ENCODE data around the gene GTF2B.
"Not testable (repeated sequence)": the region's sequence is repeated elsewhere in the genome, so short reads cannot be mapped to it uniquely, and the experiment has no call there.

The GTF2B gene

GRCh38 chr1:88888750-88889149 is 2.6 kb downstream of the GTF2B start:
- no peak overlapping the region for H2AFZ ChIP-seq (ENCODE audit: low read depth, low read length)
- no peaks in the 10 kb centered on the region for H3K9me3 ChIP-seq (ENCODE audit: insufficient read depth, low read length)
- no peak for TF ChIP-seq CTCF (IDR thresholded peaks at IDR 0.05; ENCODE audit: low read depth, low read length)
- no peak for TF ChIP-seq EZH2phosphoT487 (IDR thresholded peaks at IDR 0.05; ENCODE audit: low read depth)
- no peak overlapping the region for H3K27ac ChIP-seq (ENCODE audit: low read length)
- H3K36me3 ChIP-seq (replicated peaks; ENCODE audit: low read depth, low read length) = peaks cover 18% of the 10 kb centered on the region
- peaks cover 12% of the 10 kb centered on the region for H3K4me1 ChIP-seq (ENCODE audit: low read length)
- H3K4me3 ChIP-seq (ENCODE audit: low read length) = no peak overlapping the region
- H3K27me3 ChIP-seq (ENCODE audit: low read depth, low read length) = no peaks in the 10 kb centered on the region
- H3K4me2 ChIP-seq (ENCODE audit: low read length) = no peak overlapping the region
- no peak overlapping the region for H3K9ac ChIP-seq (ENCODE audit: low read length)
- peaks cover 12% of the 10 kb centered on the region for H4K20me1 ChIP-seq (ENCODE audit: insufficient read depth, low read length)
- peaks cover 40% of the 10 kb centered on the region for H3K79me2 ChIP-seq (ENCODE audit: low read length)

GRCh38 chr1:88885933-88886332 is 5.4 kb downstream of the GTF2B start:
- Histone ChIP-seq H4K20me1 (ENCODE audit: insufficient read depth, low read length) (peaks cover 12% of the 10 kb centered on the region), H2AFZ (ENCODE audit: low read depth, low read length) (no peak overlapping the region), H3K36me3 (replicated peaks; ENCODE audit: low read depth, low read length) (peaks cover 18% of the 10 kb centered on the region), H3K4me2 (ENCODE audit: low read length) (no peak overlapping the region), H3K9ac (ENCODE audit: low read length) (no peak overlapping the region), H3K27me3 (ENCODE audit: low read depth, low read length) (no peaks in the 10 kb centered on the region), H3K27ac (ENCODE audit: low read length) (no peak overlapping the region), H3K79me2 (ENCODE audit: low read length) (peaks cover 39% of the 10 kb centered on the region), H3K4me3 (ENCODE audit: low read length) (no peak overlapping the region), H3K4me1 (ENCODE audit: low read length) (peaks cover 7% of the 10 kb centered on the region), H3K9me3 (ENCODE audit: insufficient read depth, low read length) (no peaks in the 10 kb centered on the region)
- TF ChIP-seq EZH2phosphoT487 (IDR thresholded peaks at IDR 0.05; ENCODE audit: low read depth) = no peak
- TF ChIP-seq CTCF (IDR thresholded peaks at IDR 0.05; ENCODE audit: low read depth, low read length) = no peak

- no peaks in the 10 kb centered on the region for H3K9me3 ChIP-seq (ENCODE audit: insufficient read depth, low read length)
- H3K4me3 ChIP-seq (ENCODE audit: low read length) = no peak overlapping the region
- peaks cover 18% of the 10 kb centered on the region for H3K79me2 ChIP-seq (ENCODE audit: low read length)
- H3K4me2 ChIP-seq (ENCODE audit: low read length) = no peak overlapping the region
- no peak overlapping the region for H2AFZ ChIP-seq (ENCODE audit: low read depth, low read length)
- no peak overlapping the region for H3K9ac ChIP-seq (ENCODE audit: low read length)
- TF ChIP-seq CTCF (IDR thresholded peaks at IDR 0.05; ENCODE audit: low read depth, low read length) = no peak
- TF ChIP-seq EZH2phosphoT487 (IDR thresholded peaks at IDR 0.05; ENCODE audit: low read depth) = no peak
- no peaks in the 10 kb centered on the region for H3K27me3 ChIP-seq (ENCODE audit: low read depth, low read length)
- H4K20me1 ChIP-seq (ENCODE audit: insufficient read depth, low read length) = no peaks in the 10 kb centered on the region
- peaks cover 7% of the 10 kb centered on the region; the same call in 1 of the 2 replicates for H3K4me1 ChIP-seq (ENCODE audit: low read length)
- no peak overlapping the region for H3K27ac ChIP-seq (ENCODE audit: low read length)
- peaks cover 18% of the 10 kb centered on the region for H3K36me3 ChIP-seq (replicated peaks; ENCODE audit: low read depth, low read length)
Measured at GRCh38 chr1:88883156-88883555, 8.2 kb downstream of the GTF2B start.

- peaks cover 31% of the 10 kb centered on the region for H3K79me2 ChIP-seq (ENCODE audit: low read length)
- not testable (repeated sequence) for H3K4me3 ChIP-seq (ENCODE audit: low read length); H3K4me2 ChIP-seq (ENCODE audit: low read length); H3K27me3 ChIP-seq (ENCODE audit: low read depth, low read length); H3K36me3 ChIP-seq (replicated peaks; ENCODE audit: low read depth, low read length); H4K20me1 ChIP-seq (ENCODE audit: insufficient read depth, low read length); H3K9ac ChIP-seq (ENCODE audit: low read length); H2AFZ ChIP-seq (ENCODE audit: low read depth, low read length); H3K27ac ChIP-seq (ENCODE audit: low read length); H3K9me3 ChIP-seq (ENCODE audit: insufficient read depth, low read length); H3K4me1 ChIP-seq (ENCODE audit: low read length)
Measured at GRCh38 chr1:88880717-88881116, 10.7 kb downstream of the GTF2B start.

- no peak overlapping the region for H3K4me3 ChIP-seq (ENCODE audit: low read length)
- H3K79me2 ChIP-seq (ENCODE audit: low read length) = peaks cover 44% of the 10 kb centered on the region
- H3K27me3 ChIP-seq (ENCODE audit: low read depth, low read length) = no peaks in the 10 kb centered on the region
- TF ChIP-seq CTCF (IDR thresholded peaks at IDR 0.05; ENCODE audit: low read depth, low read length) = no peak
- TF ChIP-seq EZH2phosphoT487 (IDR thresholded peaks at IDR 0.05; ENCODE audit: low read depth) = no peak
- H3K4me2 ChIP-seq (ENCODE audit: low read length) = no peak overlapping the region
- no peaks in the 10 kb centered on the region for H3K9me3 ChIP-seq (ENCODE audit: insufficient read depth, low read length)
- no peak overlapping the region for H3K9ac ChIP-seq (ENCODE audit: low read length)
- H3K36me3 ChIP-seq (replicated peaks; ENCODE audit: low read depth, low read length) = no peaks in the 10 kb centered on the region
- H3K4me1 ChIP-seq (ENCODE audit: low read length) = peaks cover 7% of the 10 kb centered on the region; the same call in 1 of the 2 replicates
- no peak overlapping the region for H2AFZ ChIP-seq (ENCODE audit: low read depth, low read length)
- 0 out of 2 replicates have a peak, but pooled peaks cover 15% of the 10 kb centered on the region for H4K20me1 ChIP-seq (ENCODE audit: insufficient read depth, low read length)
- H3K27ac ChIP-seq (ENCODE audit: low read length) = no peak overlapping the region
Measured at GRCh38 chr1:88878731-88879130, 12.6 kb downstream of the GTF2B start.

Data from OCI-LY3 (cell line).